Activated CD4-positive, alpha-beta T cell treated with anti-CD3 and anti-CD28 coated beads, Interleukin-2, amount 50 U/mL, for 48 hours (primary cell): ENCODE data around the gene ADAD2.
A peak's percentile ranks its signal among the peaks of the same experiment; 100 is the strongest.

Experiments
- DNase-seq, 2 experiments: peaks; one replicate each; pipeline ENCODE4 v3.0.0-alpha.2; 2020

Gene ADAD2

GRCh38 chr16:84190731-84191388 lies at the start of gene ADAD2:
Gene ADAD2, plus strand, starts transcription at chr16:84191157. Its CDS starts 74 bp downstream, at chr16:84191231.
- DNase-seq, result peak in 1 of 2 experiments; percentile 23

- DNase-seq, result no peak
Measured at GRCh38 chr16:84143081-84143480, 47.9 kb upstream of the ADAD2 start.

- no peak for DNase-seq
Measured at GRCh38 chr16:84143784-84144199, 47.2 kb upstream of the ADAD2 start.

GRCh38 chr16:84144209-84144858 lies 46.6 kb upstream of the ADAD2 start:
- DNase-seq, result peak; percentile 50 to 61

- peak; percentile 92 for DNase-seq
Measured at GRCh38 chr16:84144859-84145639, 45.9 kb upstream of the ADAD2 start, which contains the start of the genes DNAAF1 and HSDL1. Gene DNAAF1, plus strand, starts transcription at chr16:84145308. Its CDS starts 133 bp downstream, at chr16:84145441. Gene HSDL1, minus strand, starts transcription at chr16:84145177. Its CDS starts 13,856 bp downstream, at chr16:84131321.

- no peak for DNase-seq
Measured at GRCh38 chr16:84150926-84151325, 40.0 kb upstream of the ADAD2 start.

- DNase-seq, result no peak
Measured at GRCh38 chr16:84153660-84154214, 37.2 kb upstream of the ADAD2 start.

- no peak for DNase-seq
Measured at GRCh38 chr16:84155226-84155625, 35.7 kb upstream of the ADAD2 start.

- no peak for DNase-seq
Measured at GRCh38 chr16:84155771-84156170, 35.2 kb upstream of the ADAD2 start.

- no peak for DNase-seq
Measured at GRCh38 chr16:84156342-84156784, 34.6 kb upstream of the ADAD2 start.

GRCh38 chr16:84159007-84159406 lies 31.9 kb upstream of the ADAD2 start:
- DNase-seq, result no peak

- no peak for DNase-seq
Measured at GRCh38 chr16:84159800-84160199, 31.2 kb upstream of the ADAD2 start.

- no peak for DNase-seq
Measured at GRCh38 chr16:84161037-84161436, 29.9 kb upstream of the ADAD2 start.

- DNase-seq, result no peak
Measured at GRCh38 chr16:84161801-84162200, 29.2 kb upstream of the ADAD2 start.

GRCh38 chr16:84165746-84166145 lies 25.2 kb upstream of the ADAD2 start:
- DNase-seq, result no peak

- DNase-seq, result peak; percentile 48 to 66
Measured at GRCh38 chr16:84166796-84167695, 23.9 kb upstream of the ADAD2 start.

- no peak for DNase-seq
Measured at GRCh38 chr16:84169765-84170310, 21.1 kb upstream of the ADAD2 start.

GRCh38 chr16:84174396-84174795 lies 16.6 kb upstream of the ADAD2 start:
- DNase-seq, result no peak

GRCh38 chr16:84175350-84176081 lies 15.4 kb upstream of the ADAD2 start:
- peak; percentile 52 to 67 for DNase-seq

- no peak for DNase-seq
Measured at GRCh38 chr16:84176192-84177053, 14.5 kb upstream of the ADAD2 start.
